HepG2 (cell line): Measurements from ENCODE around the gene WWC1. TPM values are rescaled to one million over a fixed set of nuclear protein-coding genes. Genes with fewer than 3 reads are reported as not detected.
A peak's percentile ranks its signal among the peaks of the same experiment; 100 is the strongest.

Source experiments
- IKZF1 ChIP-seq: fragments of 450-650 bp; IDR thresholded peaks from 2 replicates; pipeline ENCODE4 v1.7.1; 2016
- NFYC ChIP-seq: IDR thresholded peaks from 2 replicates; pipeline ENCODE4 v1.6.1; 2016; ENCODE audit warnings: missing genetic modification reagents, missing compliant biosample characterization
- PAWR ChIP-seq: sonication (generic); formaldehyde crosslinking; IDR thresholded peaks from 2 replicates; pipeline ENCODE4 v1.4.0; 2020; ENCODE audit warnings: missing genetic modification reagents, mild to moderate bottlenecking, borderline replicate concordance
- PAX8 ChIP-seq: sonication (generic); formaldehyde crosslinking; IDR thresholded peaks from 2 replicates; pipeline ENCODE4 v1.8.0; 2022; ENCODE audit warnings: mild to moderate bottlenecking, missing genetic modification reagents, borderline replicate concordance
- PPARG ChIP-seq: conservative IDR thresholded peaks from 2 replicates; pipeline ENCODE4 v1.6.1; 2016; ENCODE audit warnings: missing biosample characterization, missing genetic modification reagents
- RNF2 ChIP-seq: fragments of 450-650 bp; conservative IDR thresholded peaks from 2 replicates; pipeline ENCODE4 v1.6.1; 2016; ENCODE audit warnings: low read depth
- SAFB2 ChIP-seq: sonication (generic); formaldehyde crosslinking; IDR thresholded peaks from 2 replicates; pipeline ENCODE4 v1.5.1; 2020; ENCODE audit warnings: missing genetic modification reagents, low read depth, mild to moderate bottlenecking, borderline replicate concordance
- ZFP36L2 ChIP-seq: sonication (generic); formaldehyde crosslinking; IDR thresholded peaks from 2 replicates; pipeline ENCODE4 v1.4.0; 2020; ENCODE audit warnings: missing genetic modification reagents
- ZFP90 ChIP-seq: sonication (generic); formaldehyde crosslinking; IDR thresholded peaks from 2 replicates; pipeline ENCODE4 v1.8.0; 2022; ENCODE audit warnings: missing genetic modification reagents, mild to moderate bottlenecking, inconsistent platforms, borderline replicate concordance
- ZNF567 ChIP-seq: sonication (generic); formaldehyde crosslinking; IDR thresholded peaks from 2 replicates; pipeline ENCODE4 v1.8.1; 2023; ENCODE audit warnings: mild to moderate bottlenecking, missing genetic modification reagents, borderline replicate concordance
- ZNF615 ChIP-seq: sonication (generic); formaldehyde crosslinking; IDR thresholded peaks from 2 replicates; pipeline ENCODE4 v1.5.0; 2020; ENCODE audit warnings: mild to moderate bottlenecking, missing genetic modification reagents, borderline replicate concordance
- ZNF841 ChIP-seq: sonication (generic); formaldehyde crosslinking; IDR thresholded peaks from 2 replicates; pipeline ENCODE4 v1.8.1; 2023; ENCODE audit warnings: missing genetic modification reagents, borderline replicate concordance
- ZSCAN25 ChIP-seq: sonication (generic); formaldehyde crosslinking; IDR thresholded peaks from 2 replicates; pipeline ENCODE4 v1.8.0; 2022; ENCODE audit warnings: mild to moderate bottlenecking, missing genetic modification reagents
- polyA plus RNA-seq, 8 experiments: library from polyadenylated mRNA; depleted of rRNA in 3 of 8; stranded (reverse) in 7 of 8; unstranded in 1 of 8; fragments of >200 nt; fragmentation: Illumina TruSeq in 4 of 8; extraction: Trizol in 4 of 8; gene quantifications; 2 replicates each; pipeline versions ENCODE4 v1.2.1 to v1.2.3, GENCODE V29; 2011 to 2016; ENCODE audit warnings: low read depth in 4 of 8, missing spikeins in 1 of 8, mixed read lengths in 1 of 8; ENCODE audit not compliant: insufficient read depth in 1 of 8
- total RNA-seq, 5 experiments: library from RNA; depleted of rRNA; stranded (reverse); fragments of >200 nt; fragmentation: Illumina TruSeq; extraction: Trizol; gene quantifications; 2 replicates each; pipeline ENCODE4 v1.2.3, GENCODE V29; 2016; ENCODE audit warnings: low read depth in 1 of 5
- TF ChIP-seq, protein P1 (sequence below): sonication (generic); formaldehyde crosslinking; IDR thresholded peaks from 2 replicates; pipeline ENCODE4 v1.4.0; 2020; ENCODE audit warnings: missing genetic modification reagents
- TF ChIP-seq, protein P2 (sequence below): sonication (generic); formaldehyde crosslinking; IDR thresholded peaks from 2 replicates; pipeline ENCODE4 v1.4.0; 2020; ENCODE audit warnings: mild to moderate bottlenecking, missing genetic modification reagents, borderline replicate concordance
- TF ChIP-seq, protein P3 (sequence below): sonication (generic); formaldehyde crosslinking; IDR thresholded peaks from 2 replicates; pipeline ENCODE4 v1.8.1; 2022; ENCODE audit warnings: mild to moderate bottlenecking, missing genetic modification reagents
- TF ChIP-seq, protein P4 (sequence below): IDR thresholded peaks from 2 replicates; pipeline ENCODE4 v1.6.1; 2016; ENCODE audit warnings: control low read depth
- TF ChIP-seq, protein P5 (sequence below): sonication (generic); formaldehyde crosslinking; IDR thresholded peaks from 2 replicates; pipeline ENCODE4 v1.4.0; 2020; ENCODE audit warnings: missing genetic modification reagents
- TF ChIP-seq, protein P6 (sequence below): sonication (generic); formaldehyde crosslinking; conservative IDR thresholded peaks from 2 replicates; pipeline ENCODE4 v1.4.0; 2020; ENCODE audit warnings: missing genetic modification reagents

Gene WWC1
- total and polyA plus RNA-seq, 2 of the 13 experiments (the other 11 are each of a cell fraction or from before 2014, with no cell fraction given), result 8.3 to 17.9 TPM

DNA sequence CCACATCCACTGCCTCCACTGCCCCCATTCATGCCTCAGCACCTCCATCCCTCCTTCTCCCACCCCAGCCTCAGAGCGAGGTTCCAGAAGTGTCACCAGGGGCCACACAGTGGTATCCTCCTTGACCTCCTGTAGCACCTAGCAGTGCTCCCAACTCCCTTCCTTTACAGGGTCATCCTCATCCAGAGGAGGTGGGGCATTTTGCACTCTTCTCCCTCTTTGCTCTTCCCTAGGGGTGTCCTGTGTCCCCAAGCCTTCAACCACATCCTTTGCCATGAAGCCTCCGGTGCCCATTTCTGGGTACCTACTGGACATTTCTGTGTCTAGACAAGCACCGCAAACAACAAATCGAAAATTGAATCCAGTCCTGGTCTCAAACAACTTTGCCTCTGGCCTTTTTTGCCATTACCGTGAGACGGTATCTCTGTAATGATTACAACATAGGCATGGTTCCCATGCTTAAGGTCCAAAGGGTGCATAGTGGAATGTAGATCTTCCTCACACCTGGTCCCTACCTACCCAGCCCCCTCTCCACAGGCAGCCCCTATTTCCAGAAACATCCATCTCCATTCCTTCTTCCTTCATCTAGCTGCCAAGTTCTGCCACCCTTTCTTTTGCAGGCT, 17.6 kb downstream of the WWC1 start (continued):
- TF ChIP-seq ZNF841 (CRISPR knock-in tag) (no peak), ZNF615 (no peak), PAX8 (CRISPR knock-in tag) (no peak), ZFP36L2 (CRISPR knock-in tag) (no peak), ZFP90 (no peak), RNF2 (no peak), SAFB2 (CRISPR knock-in tag) (no peak), ZNF567 (no peak), NFYC (CRISPR knock-in tag) (no peak), PPARG (no peak), PAWR (CRISPR knock-in tag) (no peak), ZSCAN25 (CRISPR knock-in tag) (no peak), IKZF1 (no peak)
- TF ChIP-seq, protein P1, sequence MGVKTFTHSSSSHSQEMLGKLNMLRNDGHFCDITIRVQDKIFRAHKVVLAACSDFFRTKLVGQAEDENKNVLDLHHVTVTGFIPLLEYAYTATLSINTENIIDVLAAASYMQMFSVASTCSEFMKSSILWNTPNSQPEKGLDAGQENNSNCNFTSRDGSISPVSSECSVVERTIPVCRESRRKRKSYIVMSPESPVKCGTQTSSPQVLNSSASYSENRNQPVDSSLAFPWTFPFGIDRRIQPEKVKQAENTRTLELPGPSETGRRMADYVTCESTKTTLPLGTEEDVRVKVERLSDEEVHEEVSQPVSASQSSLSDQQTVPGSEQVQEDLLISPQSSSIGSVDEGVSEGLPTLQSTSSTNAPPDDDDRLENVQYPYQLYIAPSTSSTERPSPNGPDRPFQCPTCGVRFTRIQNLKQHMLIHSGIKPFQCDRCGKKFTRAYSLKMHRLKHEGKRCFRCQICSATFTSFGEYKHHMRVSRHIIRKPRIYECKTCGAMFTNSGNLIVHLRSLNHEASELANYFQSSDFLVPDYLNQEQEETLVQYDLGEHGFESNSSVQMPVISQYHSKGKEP (CRISPR knock-in tag), result no peak
- TF ChIP-seq, protein P2, sequence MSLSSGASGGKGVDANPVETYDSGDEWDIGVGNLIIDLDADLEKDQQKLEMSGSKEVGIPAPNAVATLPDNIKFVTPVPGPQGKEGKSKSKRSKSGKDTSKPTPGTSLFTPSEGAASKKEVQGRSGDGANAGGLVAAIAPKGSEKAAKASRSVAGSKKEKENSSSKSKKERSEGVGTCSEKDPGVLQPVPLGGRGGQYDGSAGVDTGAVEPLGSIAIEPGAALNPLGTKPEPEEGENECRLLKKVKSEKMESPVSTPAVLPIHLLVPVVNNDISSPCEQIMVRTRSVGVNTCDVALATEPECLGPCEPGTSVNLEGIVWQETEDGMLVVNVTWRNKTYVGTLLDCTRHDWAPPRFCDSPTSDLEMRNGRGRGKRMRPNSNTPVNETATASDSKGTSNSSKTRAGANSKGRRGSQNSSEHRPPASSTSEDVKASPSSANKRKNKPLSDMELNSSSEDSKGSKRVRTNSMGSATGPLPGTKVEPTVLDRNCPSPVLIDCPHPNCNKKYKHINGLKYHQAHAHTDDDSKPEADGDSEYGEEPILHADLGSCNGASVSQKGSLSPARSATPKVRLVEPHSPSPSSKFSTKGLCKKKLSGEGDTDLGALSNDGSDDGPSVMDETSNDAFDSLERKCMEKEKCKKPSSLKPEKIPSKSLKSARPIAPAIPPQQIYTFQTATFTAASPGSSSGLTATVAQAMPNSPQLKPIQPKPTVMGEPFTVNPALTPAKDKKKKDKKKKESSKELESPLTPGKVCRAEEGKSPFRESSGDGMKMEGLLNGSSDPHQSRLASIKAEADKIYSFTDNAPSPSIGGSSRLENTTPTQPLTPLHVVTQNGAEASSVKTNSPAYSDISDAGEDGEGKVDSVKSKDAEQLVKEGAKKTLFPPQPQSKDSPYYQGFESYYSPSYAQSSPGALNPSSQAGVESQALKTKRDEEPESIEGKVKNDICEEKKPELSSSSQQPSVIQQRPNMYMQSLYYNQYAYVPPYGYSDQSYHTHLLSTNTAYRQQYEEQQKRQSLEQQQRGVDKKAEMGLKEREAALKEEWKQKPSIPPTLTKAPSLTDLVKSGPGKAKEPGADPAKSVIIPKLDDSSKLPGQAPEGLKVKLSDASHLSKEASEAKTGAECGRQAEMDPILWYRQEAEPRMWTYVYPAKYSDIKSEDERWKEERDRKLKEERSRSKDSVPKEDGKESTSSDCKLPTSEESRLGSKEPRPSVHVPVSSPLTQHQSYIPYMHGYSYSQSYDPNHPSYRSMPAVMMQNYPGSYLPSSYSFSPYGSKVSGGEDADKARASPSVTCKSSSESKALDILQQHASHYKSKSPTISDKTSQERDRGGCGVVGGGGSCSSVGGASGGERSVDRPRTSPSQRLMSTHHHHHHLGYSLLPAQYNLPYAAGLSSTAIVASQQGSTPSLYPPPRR, result peak; percentile 25; the same call in 1 of the 2 replicates
- TF ChIP-seq, protein P3, sequence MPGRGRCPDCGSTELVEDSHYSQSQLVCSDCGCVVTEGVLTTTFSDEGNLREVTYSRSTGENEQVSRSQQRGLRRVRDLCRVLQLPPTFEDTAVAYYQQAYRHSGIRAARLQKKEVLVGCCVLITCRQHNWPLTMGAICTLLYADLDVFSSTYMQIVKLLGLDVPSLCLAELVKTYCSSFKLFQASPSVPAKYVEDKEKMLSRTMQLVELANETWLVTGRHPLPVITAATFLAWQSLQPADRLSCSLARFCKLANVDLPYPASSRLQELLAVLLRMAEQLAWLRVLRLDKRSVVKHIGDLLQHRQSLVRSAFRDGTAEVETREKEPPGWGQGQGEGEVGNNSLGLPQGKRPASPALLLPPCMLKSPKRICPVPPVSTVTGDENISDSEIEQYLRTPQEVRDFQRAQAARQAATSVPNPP, result no peak
- TF ChIP-seq, protein P4, sequence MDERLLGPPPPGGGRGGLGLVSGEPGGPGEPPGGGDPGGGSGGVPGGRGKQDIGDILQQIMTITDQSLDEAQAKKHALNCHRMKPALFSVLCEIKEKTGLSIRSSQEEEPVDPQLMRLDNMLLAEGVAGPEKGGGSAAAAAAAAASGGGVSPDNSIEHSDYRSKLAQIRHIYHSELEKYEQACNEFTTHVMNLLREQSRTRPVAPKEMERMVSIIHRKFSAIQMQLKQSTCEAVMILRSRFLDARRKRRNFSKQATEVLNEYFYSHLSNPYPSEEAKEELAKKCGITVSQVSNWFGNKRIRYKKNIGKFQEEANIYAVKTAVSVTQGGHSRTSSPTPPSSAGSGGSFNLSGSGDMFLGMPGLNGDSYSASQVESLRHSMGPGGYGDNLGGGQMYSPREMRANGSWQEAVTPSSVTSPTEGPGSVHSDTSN (CRISPR knock-in tag), result no peak
- TF ChIP-seq, protein P5, sequence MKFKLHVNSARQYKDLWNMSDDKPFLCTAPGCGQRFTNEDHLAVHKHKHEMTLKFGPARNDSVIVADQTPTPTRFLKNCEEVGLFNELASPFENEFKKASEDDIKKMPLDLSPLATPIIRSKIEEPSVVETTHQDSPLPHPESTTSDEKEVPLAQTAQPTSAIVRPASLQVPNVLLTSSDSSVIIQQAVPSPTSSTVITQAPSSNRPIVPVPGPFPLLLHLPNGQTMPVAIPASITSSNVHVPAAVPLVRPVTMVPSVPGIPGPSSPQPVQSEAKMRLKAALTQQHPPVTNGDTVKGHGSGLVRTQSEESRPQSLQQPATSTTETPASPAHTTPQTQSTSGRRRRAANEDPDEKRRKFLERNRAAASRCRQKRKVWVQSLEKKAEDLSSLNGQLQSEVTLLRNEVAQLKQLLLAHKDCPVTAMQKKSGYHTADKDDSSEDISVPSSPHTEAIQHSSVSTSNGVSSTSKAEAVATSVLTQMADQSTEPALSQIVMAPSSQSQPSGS (CRISPR knock-in tag), result no peak
- TF ChIP-seq, protein P6, sequence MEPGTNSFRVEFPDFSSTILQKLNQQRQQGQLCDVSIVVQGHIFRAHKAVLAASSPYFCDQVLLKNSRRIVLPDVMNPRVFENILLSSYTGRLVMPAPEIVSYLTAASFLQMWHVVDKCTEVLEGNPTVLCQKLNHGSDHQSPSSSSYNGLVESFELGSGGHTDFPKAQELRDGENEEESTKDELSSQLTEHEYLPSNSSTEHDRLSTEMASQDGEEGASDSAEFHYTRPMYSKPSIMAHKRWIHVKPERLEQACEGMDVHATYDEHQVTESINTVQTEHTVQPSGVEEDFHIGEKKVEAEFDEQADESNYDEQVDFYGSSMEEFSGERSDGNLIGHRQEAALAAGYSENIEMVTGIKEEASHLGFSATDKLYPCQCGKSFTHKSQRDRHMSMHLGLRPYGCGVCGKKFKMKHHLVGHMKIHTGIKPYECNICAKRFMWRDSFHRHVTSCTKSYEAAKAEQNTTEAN (CRISPR knock-in tag), result no peak
